IMR-90 (cell line): ENCODE measurements around the gene ALOX15.

Experiments used
- POLR2A ChIP-seq: IDR thresholded peaks from 2 replicates; pipeline ENCODE4 v1.6.1; 2012; ENCODE audit warnings: mild to moderate bottlenecking, low read depth, low read length
- TF ChIP-seq, protein P1 (sequence below): conservative IDR thresholded peaks from 2 replicates; pipeline ENCODE4 v1.5.1; 2012; ENCODE audit warnings: mild to moderate bottlenecking, low read depth, low read length, improper control_type of control experiment

DNA sequence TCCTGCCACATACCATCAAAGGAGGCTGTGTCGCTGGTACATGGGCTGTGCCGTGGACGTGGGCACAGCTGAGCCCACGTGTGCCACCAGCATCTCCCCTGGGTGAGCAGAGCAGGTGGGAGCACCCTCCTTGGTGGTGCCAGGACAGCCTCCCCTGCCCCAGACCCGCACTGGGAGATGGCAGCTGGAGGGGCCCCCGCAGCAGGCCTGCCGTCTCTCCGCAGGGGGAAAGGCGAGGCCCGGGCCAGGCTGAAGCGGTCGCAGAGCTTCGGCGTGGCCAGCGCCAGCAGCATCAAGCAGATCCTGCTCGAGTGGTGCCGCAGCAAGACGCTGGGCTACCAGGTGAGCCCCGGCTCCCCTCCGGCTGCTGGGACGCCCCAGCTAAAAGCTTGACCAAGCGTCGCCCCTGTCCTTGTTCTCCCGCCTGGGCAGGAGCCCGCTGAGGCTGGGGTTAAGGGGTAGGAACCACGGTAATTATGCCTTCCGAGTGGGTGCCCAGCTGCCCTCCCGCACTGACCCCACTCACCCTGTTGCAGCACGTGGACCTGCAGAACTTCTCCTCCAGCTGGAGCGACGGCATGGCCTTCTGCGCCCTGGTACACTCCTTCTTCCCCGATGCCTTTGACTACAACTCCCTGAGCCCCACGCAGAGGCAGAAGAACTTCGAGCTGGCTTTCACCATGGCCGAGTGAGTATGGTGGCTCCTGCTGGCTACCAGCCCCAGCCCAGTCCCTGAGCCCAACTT is 44.7 kb downstream of the ALOX15 start:
- TF ChIP-seq, protein P1, sequence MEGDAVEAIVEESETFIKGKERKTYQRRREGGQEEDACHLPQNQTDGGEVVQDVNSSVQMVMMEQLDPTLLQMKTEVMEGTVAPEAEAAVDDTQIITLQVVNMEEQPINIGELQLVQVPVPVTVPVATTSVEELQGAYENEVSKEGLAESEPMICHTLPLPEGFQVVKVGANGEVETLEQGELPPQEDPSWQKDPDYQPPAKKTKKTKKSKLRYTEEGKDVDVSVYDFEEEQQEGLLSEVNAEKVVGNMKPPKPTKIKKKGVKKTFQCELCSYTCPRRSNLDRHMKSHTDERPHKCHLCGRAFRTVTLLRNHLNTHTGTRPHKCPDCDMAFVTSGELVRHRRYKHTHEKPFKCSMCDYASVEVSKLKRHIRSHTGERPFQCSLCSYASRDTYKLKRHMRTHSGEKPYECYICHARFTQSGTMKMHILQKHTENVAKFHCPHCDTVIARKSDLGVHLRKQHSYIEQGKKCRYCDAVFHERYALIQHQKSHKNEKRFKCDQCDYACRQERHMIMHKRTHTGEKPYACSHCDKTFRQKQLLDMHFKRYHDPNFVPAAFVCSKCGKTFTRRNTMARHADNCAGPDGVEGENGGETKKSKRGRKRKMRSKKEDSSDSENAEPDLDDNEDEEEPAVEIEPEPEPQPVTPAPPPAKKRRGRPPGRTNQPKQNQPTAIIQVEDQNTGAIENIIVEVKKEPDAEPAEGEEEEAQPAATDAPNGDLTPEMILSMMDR = no peak
- TF ChIP-seq POLR2A = no peak
